ENCODE results near the gene TCF12. TPM values are rescaled to one million over a fixed set of nuclear protein-coding genes. Genes with fewer than 3 reads are reported as not detected.

Gene TCF12
- total and polyA plus RNA-seq, 2 donors (not counting 3 experiments of a cell fraction or from before 2014, with no cell fraction given) = 72.1 to 133 TPM

- H3K27me3 ChIP-seq (ENCODE audit: control insufficient read depth in 2 of 2, insufficient read depth in 2 of 2, low read length in 2 of 2) = no peaks in the 10 kb centered on the region
- no peaks in the 10 kb centered on the region for H3K9me3 ChIP-seq (replicated peaks; ENCODE audit: control insufficient read depth, insufficient read depth, low read length)
- peaks cover 18% of the 10 kb centered on the region for H3K79me2 ChIP-seq (ENCODE audit: control insufficient read depth, insufficient read depth, low read length)
- ChIA-PET POLR2A (no interaction called here), CTCF (interaction anchor here (0.8 to 2.2 kb wide), 6 partner anchors 12 to 241 kb away, joined by 3 to 9 read pairs (median 4); partner anchors contain the start of gene TCF12)
- H3K27ac ChIP-seq (ENCODE audit: insufficient read depth, low read depth, low read length) = no peak overlapping the region
- BruUV-seq (replicated peaks) = no TSS peak
- dilution Hi-C loops (cut with MboI; ENCODE audit: extremely low pct_ligation_motif_present, low sequenced_read_pairs) (no loop called here), intact Hi-C loops (cut with micrococcal nuclease) (no loop called here)
- no peaks in the 10 kb centered on the region for H3K9me1 ChIP-seq (replicated peaks; ENCODE audit: control insufficient read depth, extremely low read depth, insufficient read depth, low read length)
- no peak overlapping the region for H3K4me2 ChIP-seq (ENCODE audit: insufficient read depth, low read length)
- H3K36me3 ChIP-seq (ENCODE audit: control insufficient read depth in 2 of 2, extremely low read depth in 1 of 2, insufficient read depth in 2 of 2, low read length in 2 of 2) = no peaks in the 10 kb centered on the region
- no peak overlapping the region for H3K9ac ChIP-seq (replicated peaks; ENCODE audit: extremely low read depth, insufficient read depth, low read length)
- no peak for TF ChIP-seq FOS (IDR thresholded peaks at IDR 0.05; ENCODE audit: borderline replicate concordance, insufficient read depth, low read length)
- TF ChIP-seq POLR2AphosphoS5 (IDR thresholded peaks at IDR 0.05; ENCODE audit: insufficient read depth, low read depth, low read length) = no peak
- peak; percentile 76 for TF ChIP-seq GATA2 (IDR thresholded peaks at IDR 0.05; ENCODE audit: insufficient read depth, insufficient read length, low read depth, low read length)
- H3K4me1 ChIP-seq (ENCODE audit: control insufficient read depth, extremely low read depth, insufficient read depth, low read length) = peaks cover 6% of the 10 kb centered on the region
- H3K4me3 ChIP-seq (replicated peaks in 1 of 3; ENCODE audit: insufficient read depth in 1 of 3, low read depth in 1 of 3, low read length in 3 of 3) = no peak overlapping the region
- FAIRE-seq = no peak
- H2AFZ ChIP-seq (ENCODE audit: low read depth, low read length) = no peak overlapping the region
- peak; percentile 78 for DNase-seq (ENCODE audit: low read depth, low spot score)
- H4K20me1 ChIP-seq (replicated peaks; ENCODE audit: control insufficient read depth, extremely low read depth, insufficient read depth, low read length) = no peaks in the 10 kb centered on the region
Measured at GRCh38 chr15:57158589-57158988, 240.1 kb downstream of the TCF12 start.

DNA sequence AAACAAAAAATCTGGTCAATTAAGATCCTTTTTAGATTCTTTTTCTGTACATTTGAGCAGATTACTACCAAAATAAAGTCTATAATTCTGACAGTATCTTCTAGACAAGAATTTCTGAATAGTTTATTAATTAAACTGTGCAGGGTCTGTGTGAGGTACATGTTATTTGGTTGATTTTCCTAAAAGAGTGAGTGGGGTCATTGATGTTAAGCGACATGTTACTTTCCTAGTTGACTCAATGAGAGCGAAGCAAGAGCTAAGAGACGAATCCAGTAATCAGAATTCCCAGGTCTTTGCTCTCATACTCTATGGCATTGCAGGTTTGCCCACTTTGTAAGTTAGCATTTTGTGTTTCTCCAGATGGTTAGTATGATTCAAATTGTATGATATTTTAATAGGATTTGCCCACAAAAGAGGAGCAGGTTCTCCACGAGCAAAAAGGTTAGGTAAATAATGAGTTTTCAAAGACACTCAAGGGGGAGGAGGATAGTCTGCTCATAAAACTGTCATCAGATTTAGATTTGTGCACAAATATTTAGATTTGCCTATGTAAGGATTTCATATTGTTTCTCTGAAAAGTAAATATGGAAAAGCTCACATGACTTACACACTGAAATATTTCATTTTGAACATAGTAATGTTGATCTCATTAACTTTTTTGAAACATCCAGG, 240.7 kb downstream of the TCF12 start:
- POLR2A ChIA-PET = no interaction called here
- Histone ChIP-seq H3K27me3 (ENCODE audit: control insufficient read depth in 2 of 2, insufficient read depth in 2 of 2, low read length in 2 of 2) (no peaks in the 10 kb centered on the region), H2AFZ (ENCODE audit: low read depth, low read length) (no peak overlapping the region), H3K4me1 (ENCODE audit: control insufficient read depth, extremely low read depth, insufficient read depth, low read length) (peaks cover 4% of the 10 kb centered on the region), H4K20me1 (replicated peaks; ENCODE audit: control insufficient read depth, extremely low read depth, insufficient read depth, low read length) (no peaks in the 10 kb centered on the region), H3K9ac (replicated peaks; ENCODE audit: extremely low read depth, insufficient read depth, low read length) (no peak overlapping the region), H3K4me3 (replicated peaks in 1 of 3; ENCODE audit: insufficient read depth in 1 of 3, low read depth in 1 of 3, low read length in 3 of 3) (no peak overlapping the region), H3K79me2 (ENCODE audit: control insufficient read depth, insufficient read depth, low read length) (peaks cover 14% of the 10 kb centered on the region), H3K36me3 (ENCODE audit: control insufficient read depth in 2 of 2, extremely low read depth in 1 of 2, insufficient read depth in 2 of 2, low read length in 2 of 2) (no peaks in the 10 kb centered on the region), H3K4me2 (ENCODE audit: insufficient read depth, low read length) (no peak overlapping the region), H3K9me3 (replicated peaks; ENCODE audit: control insufficient read depth, insufficient read depth, low read length) (no peaks in the 10 kb centered on the region), H3K9me1 (replicated peaks; ENCODE audit: control insufficient read depth, extremely low read depth, insufficient read depth, low read length) (no peaks in the 10 kb centered on the region), H3K27ac (ENCODE audit: insufficient read depth, low read depth, low read length) (no peak overlapping the region)
- dilution Hi-C loops (cut with MboI; ENCODE audit: extremely low pct_ligation_motif_present, low sequenced_read_pairs) (no loop called here), intact Hi-C loops (cut with micrococcal nuclease) (no loop called here)
- FAIRE-seq (no peak), DNase-seq (ENCODE audit: low read depth, low spot score) (peak; percentile 63)
- CTCF ChIA-PET = interaction anchor here (0.6 to 2.2 kb wide), 10 partner anchors 9 to 241 kb away, joined by 3 to 9 read pairs (median 4); partner anchors contain the start of gene TCF12
- no peak for TF ChIP-seq POLR2AphosphoS5 (IDR thresholded peaks at IDR 0.05; ENCODE audit: insufficient read depth, low read depth, low read length)
- no peak for TF ChIP-seq MYC (IDR thresholded peaks at IDR 0.05; ENCODE audit: low read depth, low read length)
- no peak for TF ChIP-seq GATA2 (IDR thresholded peaks at IDR 0.05; ENCODE audit: insufficient read depth, insufficient read length, low read depth, low read length)
- no peak for TF ChIP-seq POLR2A (IDR thresholded peaks at IDR 0.05; ENCODE audit: low read depth, low read length)
- TF ChIP-seq FOS (IDR thresholded peaks at IDR 0.05; ENCODE audit: borderline replicate concordance, insufficient read depth, low read length) = no peak
- TF ChIP-seq EZH2 (IDR thresholded peaks at IDR 0.05; ENCODE audit: borderline replicate concordance, low read depth, low read length, severe bottlenecking) = no peak
- TF ChIP-seq, protein P1, sequence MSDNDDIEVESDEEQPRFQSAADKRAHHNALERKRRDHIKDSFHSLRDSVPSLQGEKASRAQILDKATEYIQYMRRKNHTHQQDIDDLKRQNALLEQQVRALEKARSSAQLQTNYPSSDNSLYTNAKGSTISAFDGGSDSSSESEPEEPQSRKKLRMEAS (IDR thresholded peaks at IDR 0.05; ENCODE audit: insufficient read depth, insufficient read length) = no peak
- no peak for TF ChIP-seq JUN (IDR thresholded peaks at IDR 0.05; ENCODE audit: borderline replicate concordance, insufficient read depth, insufficient read length, low read depth)
- no peak for TF ChIP-seq CTCF (IDR thresholded peaks at IDR 0.05; ENCODE audit: extremely low read depth in 1 of 2, insufficient read depth in 1 of 2, low read depth in 1 of 2, low read length in 2 of 2)
- no TSS peak for BruUV-seq (replicated peaks)
